ENCODE measurements around the gene PLPP2. TPM values are rescaled to one million over a fixed set of nuclear protein-coding genes. Genes with fewer than 3 reads are reported as not detected.

The PLPP2 gene
- total and polyA plus RNA-seq, 7 experiments from 2014 or later: 0.24 TPM; not detected in 6

DNA sequence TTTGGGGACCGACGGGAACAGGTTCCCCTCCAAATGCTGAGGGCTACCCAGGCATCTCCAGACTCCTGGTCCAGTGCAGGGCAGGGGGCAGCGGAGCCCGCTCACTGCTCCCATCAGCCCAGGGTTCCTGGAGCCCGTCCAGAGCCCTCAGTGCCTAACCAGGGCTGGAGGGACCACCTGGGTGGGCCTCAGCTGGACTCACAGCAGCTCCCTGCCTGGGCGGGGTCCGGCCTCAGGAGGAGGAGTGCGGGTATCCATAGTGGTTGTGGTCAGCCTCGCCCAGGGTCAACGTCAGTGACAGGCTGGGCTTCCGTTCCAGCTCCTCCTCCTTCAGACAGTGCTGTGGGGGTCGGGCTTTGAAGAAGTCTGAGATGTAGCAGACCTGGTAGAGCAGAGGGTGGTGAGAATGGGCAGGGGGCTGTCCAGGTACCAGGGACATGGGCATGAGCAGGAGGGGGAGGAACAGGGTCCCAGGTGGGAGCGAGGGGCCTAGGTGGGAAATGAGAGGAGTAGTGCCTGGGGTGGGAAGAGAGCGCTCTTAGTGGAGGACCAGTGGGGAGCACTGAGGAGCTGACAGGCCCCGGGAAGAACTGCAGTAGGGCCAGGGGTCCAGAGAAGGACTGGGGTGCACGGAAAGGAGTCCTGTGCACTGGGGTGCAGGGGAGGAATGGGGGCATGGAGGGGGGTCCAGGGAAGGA lies 9.9 kb downstream of the PLPP2 start:
- H3K27me3 ChIP-seq (ENCODE audit: control insufficient read depth in 2 of 2, insufficient read depth in 2 of 2, low read length in 2 of 2): no peaks in the 10 kb centered on the region
- ChIA-PET POLR2A (no interaction called here), CTCF (no interaction called here)
- DNase-seq (no peak), ATAC-seq (no peak)
- H3K4me3 ChIP-seq (ENCODE audit: low read length): no peak overlapping the region
- Mint-ChIP-seq H3K9me3 (peaks cover 0 to 4% (median 0%) of the 10 kb centered on the region in 11 donors), H3K27me3 (peaks cover 13 to 33% (median 23%) of the 10 kb centered on the region in 5 donors), H3K27ac (no peak overlapping the region), H3K4me1 (no peaks in the 10 kb centered on the region), H3K4me3 (peak overlapping the region in 1 of 10 donors; percentile 51), H3K36me3 (peaks cover 0 to 6% (median 0%) of the 10 kb centered on the region in 5 donors)
- no peaks in the 10 kb centered on the region for H3K4me1 ChIP-seq (ENCODE audit: control insufficient read depth in 2 of 2, insufficient read depth in 2 of 2, low read length in 2 of 2)
- intact Hi-C loops (cut with micrococcal nuclease): no loop called here
- no peak overlapping the region for H3K27ac ChIP-seq (ENCODE audit: low read depth, low read length)
- no peaks in the 10 kb centered on the region for H3K9me3 ChIP-seq (ENCODE audit: control insufficient read depth in 2 of 3, low read length in 3 of 3)
- H3K36me3 ChIP-seq (ENCODE audit: control insufficient read depth in 2 of 3, insufficient read depth in 3 of 3, low read length in 3 of 3): no peaks in the 10 kb centered on the region

DNA sequence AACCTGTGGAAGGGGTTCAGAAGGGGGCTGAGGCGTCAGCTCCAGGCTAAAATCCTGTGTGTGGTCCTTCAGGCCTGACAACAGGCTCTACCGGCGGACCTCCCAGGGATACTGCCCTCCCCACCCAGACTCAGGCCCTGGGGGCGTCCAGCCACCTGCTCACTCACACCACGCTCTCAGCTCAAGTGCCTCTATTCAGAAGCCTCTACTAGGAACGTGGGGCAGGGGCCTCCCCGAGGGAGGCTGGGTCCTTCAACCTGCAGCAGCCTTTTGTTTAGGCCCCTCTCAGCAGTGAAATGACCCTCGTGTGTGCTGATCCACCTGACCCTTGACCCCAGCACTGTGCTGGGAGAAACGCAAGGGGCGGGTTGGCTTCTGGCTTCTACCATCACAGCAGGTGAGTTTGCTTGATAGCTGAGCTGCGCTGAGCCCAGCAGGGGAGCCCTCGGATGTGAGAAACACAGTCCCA lies 10.6 kb downstream of the PLPP2 start:
- POLR2A ChIA-PET: no interaction called here
- Mint-ChIP-seq H3K27ac (no peak overlapping the region), H3K36me3 (peaks cover 0 to 6% (median 0%) of the 10 kb centered on the region in 5 donors), H3K4me3 (no peak overlapping the region), H3K9me3 (peaks cover 0 to 4% (median 0%) of the 10 kb centered on the region in 11 donors), H3K4me1 (no peaks in the 10 kb centered on the region), H3K27me3 (peaks cover 13 to 40% (median 31%) of the 10 kb centered on the region in 5 donors)
- CTCF ChIA-PET: no interaction called here
- H3K27me3 ChIP-seq (ENCODE audit: control insufficient read depth in 2 of 2, insufficient read depth in 2 of 2, low read length in 2 of 2): no peaks in the 10 kb centered on the region
- no peaks in the 10 kb centered on the region for H3K9me3 ChIP-seq (ENCODE audit: control insufficient read depth in 2 of 3, low read length in 3 of 3)
- intact Hi-C loops (cut with micrococcal nuclease): no loop called here
- DNase-seq (no peak), ATAC-seq (no peak)
- no peak overlapping the region for H3K4me3 ChIP-seq (ENCODE audit: low read length)
- no peaks in the 10 kb centered on the region for H3K36me3 ChIP-seq (ENCODE audit: control insufficient read depth in 2 of 3, insufficient read depth in 3 of 3, low read length in 3 of 3)
- no peaks in the 10 kb centered on the region for H3K4me1 ChIP-seq (ENCODE audit: control insufficient read depth in 2 of 2, insufficient read depth in 2 of 2, low read length in 2 of 2)
- H3K27ac ChIP-seq (ENCODE audit: low read depth, low read length): no peak overlapping the region

DNA sequence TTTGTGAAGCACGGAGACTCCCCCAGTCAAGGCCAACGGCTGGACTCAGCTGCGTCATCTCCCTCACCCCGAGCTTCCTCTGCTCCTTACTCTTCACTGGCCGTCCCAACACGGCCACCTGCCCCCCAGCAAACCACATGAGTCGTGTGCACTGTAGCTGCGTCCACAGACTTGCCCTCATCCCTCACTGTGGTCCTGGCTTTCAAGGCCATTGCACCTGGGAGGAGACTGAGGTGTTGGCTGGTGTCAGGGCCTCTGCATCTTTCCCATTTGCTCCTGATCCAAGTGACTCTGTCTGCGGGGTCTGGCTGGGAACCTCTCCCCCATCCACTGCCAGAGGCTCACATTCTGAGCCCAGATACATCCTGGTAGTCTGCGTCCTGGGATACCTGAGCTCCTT lies 11.5 kb downstream of the PLPP2 start:
- no peaks in the 10 kb centered on the region for H3K36me3 ChIP-seq (ENCODE audit: control insufficient read depth in 2 of 3, insufficient read depth in 3 of 3, low read length in 3 of 3)
- Mint-ChIP-seq H3K27me3 (peaks cover 18 to 44% (median 39%) of the 10 kb centered on the region in 5 donors), H3K4me3 (no peak overlapping the region), H3K27ac (no peak overlapping the region), H3K4me1 (no peaks in the 10 kb centered on the region), H3K36me3 (peaks cover 0 to 6% (median 0%) of the 10 kb centered on the region in 5 donors), H3K9me3 (peaks cover 0 to 4% (median 0%) of the 10 kb centered on the region in 11 donors)
- DNase-seq (peak in 1 of 9 donors; percentile 9), ATAC-seq (no peak)
- no peaks in the 10 kb centered on the region for H3K9me3 ChIP-seq (ENCODE audit: control insufficient read depth in 2 of 3, low read length in 3 of 3)
- no peak overlapping the region for H3K4me3 ChIP-seq (ENCODE audit: low read length)
- POLR2A ChIA-PET: no interaction called here
- intact Hi-C loops (cut with micrococcal nuclease): no loop called here
- CTCF ChIA-PET: no interaction called here
- peaks cover 0 to 5% of the 10 kb centered on the region in 2 donors for H3K27me3 ChIP-seq (ENCODE audit: control insufficient read depth in 2 of 2, insufficient read depth in 2 of 2, low read length in 2 of 2)
- no peak overlapping the region for H3K27ac ChIP-seq (ENCODE audit: low read depth, low read length)
- no peaks in the 10 kb centered on the region for H3K4me1 ChIP-seq (ENCODE audit: control insufficient read depth in 2 of 2, insufficient read depth in 2 of 2, low read length in 2 of 2)

DNA sequence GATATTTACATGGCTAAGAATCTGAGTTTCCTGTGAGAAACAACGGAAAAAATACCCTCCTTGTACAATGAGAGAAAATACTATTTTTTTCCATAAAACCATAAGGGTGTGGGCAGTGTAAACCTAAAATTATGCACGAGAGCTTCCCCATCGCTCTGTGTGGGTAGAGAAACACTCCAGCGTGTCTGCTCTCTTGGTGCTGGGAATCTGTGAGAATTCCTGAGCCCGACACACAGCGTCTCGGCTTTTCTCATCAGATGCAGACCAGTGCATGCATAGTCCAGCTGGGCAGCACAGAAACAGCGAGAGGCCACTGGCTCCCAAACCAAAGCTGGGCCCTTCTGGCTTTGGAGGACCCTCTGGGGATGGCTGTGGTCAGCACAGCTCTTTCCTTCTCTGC lies 12.0 kb downstream of the PLPP2 start:
- CTCF ChIA-PET: no interaction called here
- no peak for ATAC-seq

DNA sequence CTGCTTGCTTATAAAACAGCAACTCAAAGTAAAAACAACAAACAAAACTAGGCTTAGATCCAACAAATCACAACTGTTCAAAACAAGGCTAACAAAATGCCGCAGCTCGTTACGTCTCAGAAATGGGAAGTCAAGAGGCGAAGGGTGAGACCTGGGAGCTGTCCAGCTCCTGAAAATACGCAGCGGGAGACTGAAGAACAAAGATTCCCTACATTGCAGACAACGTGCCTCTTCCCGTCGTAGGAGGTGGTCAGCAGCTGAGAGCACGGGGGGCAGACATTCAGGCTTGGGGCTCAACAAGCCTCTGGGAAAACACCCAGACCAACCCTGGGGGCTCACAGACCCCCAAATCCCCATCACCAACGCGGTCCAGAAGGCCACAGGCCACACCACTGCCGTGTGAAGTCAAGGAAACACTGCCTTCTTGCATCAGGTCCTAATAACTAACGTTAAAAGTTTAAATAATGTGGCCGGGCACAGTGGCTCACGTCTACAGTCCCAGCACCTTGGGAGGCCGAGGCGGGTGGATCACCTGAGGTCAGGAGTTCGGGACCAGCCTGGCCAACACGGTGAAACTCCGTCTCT lies 13.5 kb downstream of the PLPP2 start:
- ChIA-PET CTCF (no interaction called here), POLR2A (no interaction called here)
- Mint-ChIP-seq H3K9me3 (peaks cover 0 to 3% (median 0%) of the 10 kb centered on the region in 11 donors), H3K27ac (no peak overlapping the region), H3K4me1 (no peaks in the 10 kb centered on the region), H3K27me3 (peaks cover 18 to 45% (median 38%) of the 10 kb centered on the region in 5 donors), H3K4me3 (no peak overlapping the region), H3K36me3 (peaks cover 0 to 6% (median 0%) of the 10 kb centered on the region in 5 donors)
- H3K36me3 ChIP-seq (ENCODE audit: control insufficient read depth in 2 of 3, insufficient read depth in 3 of 3, low read length in 3 of 3): no peaks in the 10 kb centered on the region
- no peaks in the 10 kb centered on the region for H3K4me1 ChIP-seq (ENCODE audit: control insufficient read depth in 2 of 2, insufficient read depth in 2 of 2, low read length in 2 of 2)
- ATAC-seq: no peak
- H3K4me3 ChIP-seq (ENCODE audit: low read length): no peak overlapping the region
- H3K27me3 ChIP-seq (ENCODE audit: control insufficient read depth in 2 of 2, insufficient read depth in 2 of 2, low read length in 2 of 2): peaks cover 0 to 5% of the 10 kb centered on the region in 2 donors
- intact Hi-C loops (cut with micrococcal nuclease): no loop called here
- no peak overlapping the region for H3K27ac ChIP-seq (ENCODE audit: low read depth, low read length)
- DNase-seq: no peak
- H3K9me3 ChIP-seq (ENCODE audit: control insufficient read depth in 2 of 3, low read length in 3 of 3): no peaks in the 10 kb centered on the region

More for the DNA sequence above, 12.0 kb downstream of the PLPP2 start:
- H3K27ac ChIP-seq (ENCODE audit: low read depth, low read length): no peak overlapping the region
- H3K4me3 Mint-ChIP-seq: no peak overlapping the region
- intact Hi-C loops (cut with micrococcal nuclease): no loop called here
- peaks cover 0 to 6% (median 0%) of the 10 kb centered on the region in 5 donors for H3K36me3 Mint-ChIP-seq
- POLR2A ChIA-PET: no interaction called here
- no peaks in the 10 kb centered on the region for H3K4me1 ChIP-seq (ENCODE audit: control insufficient read depth in 2 of 2, insufficient read depth in 2 of 2, low read length in 2 of 2)
- no peak for DNase-seq
- H3K4me3 ChIP-seq (ENCODE audit: low read length): no peak overlapping the region
- H3K9me3 ChIP-seq (ENCODE audit: control insufficient read depth in 2 of 3, low read length in 3 of 3): no peaks in the 10 kb centered on the region
- H3K27ac Mint-ChIP-seq: no peak overlapping the region
- peaks cover 0 to 4% (median 0%) of the 10 kb centered on the region in 11 donors for H3K9me3 Mint-ChIP-seq
- peaks cover 0 to 5% of the 10 kb centered on the region in 2 donors for H3K27me3 ChIP-seq (ENCODE audit: control insufficient read depth in 2 of 2, insufficient read depth in 2 of 2, low read length in 2 of 2)
- peaks cover 16 to 44% (median 38%) of the 10 kb centered on the region in 5 donors for H3K27me3 Mint-ChIP-seq
- H3K4me1 Mint-ChIP-seq: no peaks in the 10 kb centered on the region
- no peaks in the 10 kb centered on the region for H3K36me3 ChIP-seq (ENCODE audit: control insufficient read depth in 2 of 3, insufficient read depth in 3 of 3, low read length in 3 of 3)

DNA sequence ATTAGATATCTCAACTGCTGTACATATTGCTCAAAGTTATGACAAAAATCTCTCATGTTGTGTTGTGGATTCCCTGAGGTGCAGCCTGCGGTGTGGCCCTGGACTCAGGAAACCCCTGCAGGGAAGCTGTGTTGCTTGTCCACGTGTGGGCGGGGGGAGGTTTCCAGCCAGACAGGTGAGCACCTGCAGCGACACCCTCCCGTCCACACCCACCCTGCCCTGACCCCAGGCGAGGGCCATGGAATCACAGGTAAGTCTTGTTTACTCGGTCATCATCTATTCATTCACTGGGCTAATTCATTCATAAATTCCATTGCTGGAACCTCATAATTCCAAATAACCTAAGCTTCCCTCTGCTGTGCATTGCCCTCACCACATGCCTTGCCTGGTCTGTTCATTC lies 14.1 kb downstream of the PLPP2 start:
- H3K4me3 Mint-ChIP-seq: no peak overlapping the region
- no peaks in the 10 kb centered on the region for H3K4me1 Mint-ChIP-seq
- no peaks in the 10 kb centered on the region for H3K4me1 ChIP-seq (ENCODE audit: control insufficient read depth in 2 of 2, insufficient read depth in 2 of 2, low read length in 2 of 2)
- POLR2A ChIA-PET: no interaction called here
- CTCF ChIA-PET: no interaction called here
- intact Hi-C loops (cut with micrococcal nuclease): no loop called here
- peaks cover 0 to 5% of the 10 kb centered on the region in 2 donors for H3K27me3 ChIP-seq (ENCODE audit: control insufficient read depth in 2 of 2, insufficient read depth in 2 of 2, low read length in 2 of 2)
- no peak overlapping the region for H3K27ac Mint-ChIP-seq
- H3K36me3 Mint-ChIP-seq: peaks cover 0 to 6% (median 0%) of the 10 kb centered on the region in 5 donors
- H3K9me3 ChIP-seq (ENCODE audit: control insufficient read depth in 2 of 3, low read length in 3 of 3): no peaks in the 10 kb centered on the region
- no peak overlapping the region for H3K4me3 ChIP-seq (ENCODE audit: low read length)
- H3K27me3 Mint-ChIP-seq: peaks cover 19 to 48% (median 41%) of the 10 kb centered on the region in 5 donors
- H3K27ac ChIP-seq (ENCODE audit: low read depth, low read length): no peak overlapping the region
- ATAC-seq (no peak), DNase-seq (no peak)
- peaks cover 0 to 3% (median 0%) of the 10 kb centered on the region in 11 donors for H3K9me3 Mint-ChIP-seq
- no peaks in the 10 kb centered on the region for H3K36me3 ChIP-seq (ENCODE audit: control insufficient read depth in 2 of 3, insufficient read depth in 3 of 3, low read length in 3 of 3)

All from naive thymus-derived CD4-positive, alpha-beta T cell (primary cell).